ENCODE results near the gene SV2C.

The SV2C gene

GRCh38 chr5:76379316-76379715, 296.1 kb downstream of the SV2C start:
- no peaks in the 10 kb centered on the region for H3K9me3 ChIP-seq (ENCODE audit: insufficient read depth, low read depth, low read length)

GRCh38 chr5:76379855-76380254, 296.7 kb downstream of the SV2C start:
- H3K79me2 ChIP-seq (ENCODE audit: insufficient read depth, low read length), result no peaks in the 10 kb centered on the region
- H4K20me1 ChIP-seq (ENCODE audit: insufficient read depth, low read length, poor library complexity, severe bottlenecking), result no peaks in the 10 kb centered on the region
- TF ChIP-seq EZH2phosphoT487 (IDR thresholded peaks at IDR 0.05; ENCODE audit: borderline replicate concordance), result no peak
- TF ChIP-seq, protein P1, sequence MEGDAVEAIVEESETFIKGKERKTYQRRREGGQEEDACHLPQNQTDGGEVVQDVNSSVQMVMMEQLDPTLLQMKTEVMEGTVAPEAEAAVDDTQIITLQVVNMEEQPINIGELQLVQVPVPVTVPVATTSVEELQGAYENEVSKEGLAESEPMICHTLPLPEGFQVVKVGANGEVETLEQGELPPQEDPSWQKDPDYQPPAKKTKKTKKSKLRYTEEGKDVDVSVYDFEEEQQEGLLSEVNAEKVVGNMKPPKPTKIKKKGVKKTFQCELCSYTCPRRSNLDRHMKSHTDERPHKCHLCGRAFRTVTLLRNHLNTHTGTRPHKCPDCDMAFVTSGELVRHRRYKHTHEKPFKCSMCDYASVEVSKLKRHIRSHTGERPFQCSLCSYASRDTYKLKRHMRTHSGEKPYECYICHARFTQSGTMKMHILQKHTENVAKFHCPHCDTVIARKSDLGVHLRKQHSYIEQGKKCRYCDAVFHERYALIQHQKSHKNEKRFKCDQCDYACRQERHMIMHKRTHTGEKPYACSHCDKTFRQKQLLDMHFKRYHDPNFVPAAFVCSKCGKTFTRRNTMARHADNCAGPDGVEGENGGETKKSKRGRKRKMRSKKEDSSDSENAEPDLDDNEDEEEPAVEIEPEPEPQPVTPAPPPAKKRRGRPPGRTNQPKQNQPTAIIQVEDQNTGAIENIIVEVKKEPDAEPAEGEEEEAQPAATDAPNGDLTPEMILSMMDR (conservative IDR thresholded peaks at IDR 0.05; ENCODE audit: low read length), result no peak
- H3K9ac ChIP-seq (ENCODE audit: low read depth, low read length, poor library complexity, severe bottlenecking), result no peak overlapping the region
- no peak overlapping the region for H2AFZ ChIP-seq (ENCODE audit: low read length)
- no peaks in the 10 kb centered on the region for H3K9me3 ChIP-seq (ENCODE audit: insufficient read depth, low read depth, low read length)
- no peaks in the 10 kb centered on the region for H3K36me3 ChIP-seq (ENCODE audit: insufficient read depth, low read length)
- no peaks in the 10 kb centered on the region for H3K27me3 ChIP-seq (ENCODE audit: insufficient read depth, low read length, poor library complexity, severe bottlenecking)
- H3K4me2 ChIP-seq (ENCODE audit: low read depth, low read length, poor library complexity, severe bottlenecking), result no peak overlapping the region
- no peak overlapping the region for H3K4me3 ChIP-seq (ENCODE audit: low read length, poor library complexity, severe bottlenecking)
- no peaks in the 10 kb centered on the region for H3K9me2 ChIP-seq (replicated peaks; ENCODE audit: low read depth, low read length)
- H3F3A ChIP-seq (ENCODE audit: low read depth), result no peaks in the 10 kb centered on the region
- peaks cover 29% of the 10 kb centered on the region for H3K4me1 ChIP-seq (ENCODE audit: insufficient read depth, low read length, poor library complexity, severe bottlenecking)

More at GRCh38 chr5:76379316-76379715, 296.1 kb downstream of the SV2C start:
- Histone ChIP-seq H3F3A (ENCODE audit: low read depth) (no peaks in the 10 kb centered on the region), H3K9ac (ENCODE audit: low read depth, low read length, poor library complexity, severe bottlenecking) (no peak overlapping the region), H3K79me2 (ENCODE audit: insufficient read depth, low read length) (no peaks in the 10 kb centered on the region), H3K4me1 (ENCODE audit: insufficient read depth, low read length, poor library complexity, severe bottlenecking) (peaks cover 23% of the 10 kb centered on the region), H4K20me1 (ENCODE audit: insufficient read depth, low read length, poor library complexity, severe bottlenecking) (no peaks in the 10 kb centered on the region), H3K9me2 (replicated peaks; ENCODE audit: low read depth, low read length) (no peaks in the 10 kb centered on the region), H3K4me3 (ENCODE audit: low read length, poor library complexity, severe bottlenecking) (no peak overlapping the region), H3K36me3 (ENCODE audit: insufficient read depth, low read length) (no peaks in the 10 kb centered on the region), H2AFZ (ENCODE audit: low read length) (no peak overlapping the region), H3K27me3 (ENCODE audit: insufficient read depth, low read length, poor library complexity, severe bottlenecking) (no peaks in the 10 kb centered on the region), H3K4me2 (ENCODE audit: low read depth, low read length, poor library complexity, severe bottlenecking) (no peak overlapping the region)
- TF ChIP-seq, protein P1 (conservative IDR thresholded peaks at IDR 0.05; ENCODE audit: low read length), result no peak
- no peak for TF ChIP-seq EZH2phosphoT487 (IDR thresholded peaks at IDR 0.05; ENCODE audit: borderline replicate concordance)

DNA sequence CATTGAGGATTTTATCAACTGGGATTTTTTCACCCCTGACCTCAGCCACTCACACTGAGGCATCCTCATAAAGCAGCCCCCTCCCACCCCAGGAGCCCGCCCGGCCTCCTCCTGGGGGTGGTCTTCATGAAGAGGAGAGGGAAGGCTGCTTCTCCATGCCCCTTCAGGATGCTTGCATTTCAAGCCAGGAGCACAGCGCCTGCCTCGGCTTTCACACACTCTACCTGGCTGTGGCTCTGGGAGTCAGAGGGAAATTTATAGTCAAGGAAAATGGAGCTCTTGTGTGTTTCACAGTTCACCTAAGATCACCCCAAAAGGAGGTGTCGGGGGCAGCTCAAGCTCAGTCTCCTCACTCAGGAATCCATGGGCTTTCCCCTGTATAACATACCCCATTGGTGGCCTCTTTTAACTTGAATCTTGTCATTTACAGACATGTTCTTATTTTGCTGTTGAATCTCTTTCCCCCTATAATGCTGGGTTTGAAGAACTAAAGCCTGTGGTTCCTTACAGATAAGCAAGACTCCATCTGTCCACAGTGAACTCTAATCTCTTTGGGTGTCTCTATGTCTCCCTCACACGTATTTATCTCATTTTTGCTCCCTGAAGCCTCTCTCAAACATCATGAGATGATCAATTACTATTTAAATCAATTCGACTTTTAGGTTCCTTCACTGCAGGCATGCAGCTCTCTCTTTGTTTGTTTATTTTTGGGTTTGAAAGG, 297.3 kb downstream of the SV2C start:
- H3K79me2 ChIP-seq (ENCODE audit: insufficient read depth, low read length), result no peaks in the 10 kb centered on the region
- H3K36me3 ChIP-seq (ENCODE audit: insufficient read depth, low read length), result no peaks in the 10 kb centered on the region
- H3K9me3 ChIP-seq (ENCODE audit: insufficient read depth, low read depth, low read length), result no peaks in the 10 kb centered on the region
- peaks cover 33% of the 10 kb centered on the region for H3K4me1 ChIP-seq (ENCODE audit: insufficient read depth, low read length, poor library complexity, severe bottlenecking)
- H4K20me1 ChIP-seq (ENCODE audit: insufficient read depth, low read length, poor library complexity, severe bottlenecking), result no peaks in the 10 kb centered on the region
- no peak overlapping the region for H3K9ac ChIP-seq (ENCODE audit: low read depth, low read length, poor library complexity, severe bottlenecking)
- H3F3A ChIP-seq (ENCODE audit: low read depth), result no peaks in the 10 kb centered on the region
- no peak for TF ChIP-seq EZH2phosphoT487 (IDR thresholded peaks at IDR 0.05; ENCODE audit: borderline replicate concordance)
- TF ChIP-seq, protein P1 (conservative IDR thresholded peaks at IDR 0.05; ENCODE audit: low read length), result no peak
- H3K9me2 ChIP-seq (replicated peaks; ENCODE audit: low read depth, low read length), result no peaks in the 10 kb centered on the region
- no peak overlapping the region for H2AFZ ChIP-seq (ENCODE audit: low read length)
- no peak overlapping the region for H3K4me3 ChIP-seq (ENCODE audit: low read length, poor library complexity, severe bottlenecking)
- H3K4me2 ChIP-seq (ENCODE audit: low read depth, low read length, poor library complexity, severe bottlenecking), result no peak overlapping the region
- H3K27me3 ChIP-seq (ENCODE audit: insufficient read depth, low read length, poor library complexity, severe bottlenecking), result no peaks in the 10 kb centered on the region

Data from Loucy (cell line).